Keratinocyte (primary cell): ENCODE data around the gene PRR18.

ENCODE experiments used
- CTCF ChIP-seq, 3 experiments: IDR thresholded peaks in 1 of 3; conservative IDR thresholded peaks in 1 of 3; optimal IDR thresholded peaks in 1 of 3; 2 replicates in 2 of 3; 3 replicates in 1 of 3; pipeline versions ENCODE3 to v1.5.1; 2011; ENCODE audit warnings: low read length in 3 of 3, mild to moderate bottlenecking in 3 of 3, moderate library complexity in 2 of 3, control low read depth in 1 of 3, inconsistent platforms in 1 of 3; ENCODE audit not compliant: insufficient read depth in 2 of 3; ENCODE audit errors: extremely low read depth in 1 of 3
- EZH2 ChIP-seq: IDR thresholded peaks from one replicate; pipeline ENCODE4 v1.6.1; 2012; ENCODE audit warnings: inconsistent platforms, mild to moderate bottlenecking, low read length, moderate library complexity

DNA sequence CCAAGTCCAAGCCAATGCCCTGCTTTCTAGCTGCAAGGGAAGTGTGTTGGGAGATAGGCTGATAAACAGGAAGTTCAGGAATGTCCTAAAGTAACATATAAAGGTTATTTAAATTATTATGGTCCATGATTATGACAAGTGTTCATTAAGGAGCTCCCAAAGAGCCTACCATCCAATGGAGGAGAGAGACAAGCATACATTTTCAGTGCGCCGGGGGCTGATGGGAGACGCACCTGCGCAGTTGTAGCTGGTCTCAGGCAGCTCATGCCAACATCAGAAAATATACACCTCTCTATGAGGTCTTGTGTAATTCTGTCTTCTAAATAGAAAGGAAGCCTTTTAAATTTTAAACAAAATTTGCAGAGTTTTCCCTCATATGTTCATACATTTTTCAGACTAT is 46.8 kb upstream of the PRR18 start:
- TF ChIP-seq CTCF (optimal IDR thresholded peaks at IDR 0.05 in 1 of 3, IDR thresholded peaks at IDR 0.05 in 1 of 3, conservative IDR thresholded peaks at IDR 0.05 in 1 of 3; ENCODE audit: extremely low read depth in 1 of 3, insufficient read depth in 2 of 3, low read length in 3 of 3) (no peak), EZH2 (no peak)
